ENCODE results near the gene FKBP11.

DNA sequence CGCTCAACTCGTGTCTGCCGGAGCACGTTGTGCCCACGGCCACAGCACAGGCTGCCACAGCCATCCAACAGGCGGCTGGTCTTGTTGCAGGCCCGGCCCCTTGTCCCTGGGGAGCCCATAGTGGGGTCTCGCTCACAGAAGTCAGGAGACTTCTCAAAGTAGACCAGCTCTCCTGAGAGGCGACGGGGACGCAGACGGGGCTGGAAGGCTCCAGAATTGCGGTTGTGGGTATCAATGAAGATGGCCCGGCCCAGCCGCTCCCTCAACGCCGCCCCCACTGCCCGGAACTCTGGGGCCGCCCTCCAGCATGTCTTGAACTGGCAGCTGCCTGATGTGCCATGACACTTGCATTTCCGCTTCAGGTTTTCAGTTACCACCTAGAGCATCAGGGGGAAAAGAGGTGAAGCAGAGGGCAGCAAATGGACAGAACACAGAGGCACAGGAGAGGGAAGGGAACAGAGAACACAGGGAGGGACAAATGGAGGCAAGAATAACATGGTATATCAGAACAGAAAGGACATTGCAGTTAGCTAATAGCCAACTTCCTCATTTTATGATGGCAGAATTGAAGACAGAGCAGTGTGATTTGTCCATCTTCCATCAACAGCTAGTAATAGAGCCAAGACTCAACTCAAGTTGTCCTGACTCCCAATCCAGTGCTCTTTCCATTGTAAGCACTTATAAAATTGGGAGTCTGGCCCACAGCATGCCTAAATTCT lies 41.0 kb upstream of the FKBP11 start:
- TF ChIP-seq, protein P1, sequence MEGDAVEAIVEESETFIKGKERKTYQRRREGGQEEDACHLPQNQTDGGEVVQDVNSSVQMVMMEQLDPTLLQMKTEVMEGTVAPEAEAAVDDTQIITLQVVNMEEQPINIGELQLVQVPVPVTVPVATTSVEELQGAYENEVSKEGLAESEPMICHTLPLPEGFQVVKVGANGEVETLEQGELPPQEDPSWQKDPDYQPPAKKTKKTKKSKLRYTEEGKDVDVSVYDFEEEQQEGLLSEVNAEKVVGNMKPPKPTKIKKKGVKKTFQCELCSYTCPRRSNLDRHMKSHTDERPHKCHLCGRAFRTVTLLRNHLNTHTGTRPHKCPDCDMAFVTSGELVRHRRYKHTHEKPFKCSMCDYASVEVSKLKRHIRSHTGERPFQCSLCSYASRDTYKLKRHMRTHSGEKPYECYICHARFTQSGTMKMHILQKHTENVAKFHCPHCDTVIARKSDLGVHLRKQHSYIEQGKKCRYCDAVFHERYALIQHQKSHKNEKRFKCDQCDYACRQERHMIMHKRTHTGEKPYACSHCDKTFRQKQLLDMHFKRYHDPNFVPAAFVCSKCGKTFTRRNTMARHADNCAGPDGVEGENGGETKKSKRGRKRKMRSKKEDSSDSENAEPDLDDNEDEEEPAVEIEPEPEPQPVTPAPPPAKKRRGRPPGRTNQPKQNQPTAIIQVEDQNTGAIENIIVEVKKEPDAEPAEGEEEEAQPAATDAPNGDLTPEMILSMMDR (IDR thresholded peaks at IDR 0.05): no peak
- TF ChIP-seq POLR2AphosphoS5 (IDR thresholded peaks at IDR 0.05): no peak

Measured in breast epithelium (tissue), 3 donors.